Type B pancreatic cell (in vitro differentiated cells): Measurements from ENCODE around the gene PHACTR2. TPM values are rescaled to one million over a fixed set of nuclear protein-coding genes. Genes with fewer than 3 reads are reported as not detected.

Experiments used
- DNase-seq: peaks from one replicate; pipeline ENCODE4 v3.0.0; 2021; ENCODE audit warnings: mixed read lengths; ENCODE audit not compliant: unreplicated experiment; ENCODE audit errors: extremely low spot score
- H3K27ac Mint-ChIP-seq: 2 replicates; pipeline ENCODE4 v1.8.0; 2021; ENCODE audit warnings: mild to moderate bottlenecking, mixed read lengths
- H3K27me3 Mint-ChIP-seq: 2 replicates; pipeline ENCODE4 v1.8.0; 2021; ENCODE audit warnings: mixed read lengths
- H3K36me3 Mint-ChIP-seq: 2 replicates; pipeline ENCODE4 v1.8.0; 2021; ENCODE audit warnings: mixed read lengths
- H3K4me1 Mint-ChIP-seq: one replicate; pipeline ENCODE4 v1.8.0; 2021; ENCODE audit warnings: mixed read lengths; ENCODE audit not compliant: unreplicated experiment
- H3K4me3 Mint-ChIP-seq: 2 replicates; pipeline ENCODE4 v1.8.0; 2021; ENCODE audit warnings: mild to moderate bottlenecking, mixed read lengths
- H3K9me3 Mint-ChIP-seq: 2 replicates; pipeline ENCODE4 v1.8.0; 2021; ENCODE audit warnings: mixed read lengths
- total RNA-seq: library from RNA; stranded (reverse); gene quantifications from 2 replicates; pipeline ENCODE4 v1.2.1, GENCODE V29; 2021; ENCODE audit warnings: low replicate concordance
- TF ChIP-seq, protein P1 (sequence below): fragments of 200-600 bp; sonication (generic); conservative IDR thresholded peaks from 2 replicates; pipeline ENCODE4 v1.5.0; 2021; ENCODE audit warnings: antibody characterized with exemption, mild to moderate bottlenecking

The PHACTR2 gene
- total RNA-seq, 1 donor from 2014 or later: 59.2 TPM

DNA sequence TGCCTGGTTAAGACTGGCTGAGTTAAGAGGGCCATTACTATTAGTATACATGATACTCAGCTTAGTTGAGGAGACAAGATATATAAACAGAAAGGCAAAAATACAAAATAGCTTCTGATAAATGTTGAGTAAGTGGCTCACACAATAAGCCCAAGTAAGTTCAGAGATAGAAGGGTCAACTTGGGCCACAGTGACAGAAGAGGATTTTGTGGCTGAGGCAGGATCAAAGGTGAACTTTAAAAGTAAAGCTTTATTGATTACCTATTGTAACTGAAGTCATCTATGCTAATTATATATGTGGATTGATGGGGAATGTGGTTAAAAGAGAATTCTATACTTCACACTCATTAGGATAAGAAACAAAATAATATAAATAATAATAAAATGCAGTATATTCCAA lies 80.8 kb downstream of the PHACTR2 start:
- peaks cover 32% of the 10 kb centered on the region for H3K36me3 Mint-ChIP-seq
- peaks cover 7% of the 10 kb centered on the region for H3K4me1 Mint-ChIP-seq
- TF ChIP-seq, protein P1, sequence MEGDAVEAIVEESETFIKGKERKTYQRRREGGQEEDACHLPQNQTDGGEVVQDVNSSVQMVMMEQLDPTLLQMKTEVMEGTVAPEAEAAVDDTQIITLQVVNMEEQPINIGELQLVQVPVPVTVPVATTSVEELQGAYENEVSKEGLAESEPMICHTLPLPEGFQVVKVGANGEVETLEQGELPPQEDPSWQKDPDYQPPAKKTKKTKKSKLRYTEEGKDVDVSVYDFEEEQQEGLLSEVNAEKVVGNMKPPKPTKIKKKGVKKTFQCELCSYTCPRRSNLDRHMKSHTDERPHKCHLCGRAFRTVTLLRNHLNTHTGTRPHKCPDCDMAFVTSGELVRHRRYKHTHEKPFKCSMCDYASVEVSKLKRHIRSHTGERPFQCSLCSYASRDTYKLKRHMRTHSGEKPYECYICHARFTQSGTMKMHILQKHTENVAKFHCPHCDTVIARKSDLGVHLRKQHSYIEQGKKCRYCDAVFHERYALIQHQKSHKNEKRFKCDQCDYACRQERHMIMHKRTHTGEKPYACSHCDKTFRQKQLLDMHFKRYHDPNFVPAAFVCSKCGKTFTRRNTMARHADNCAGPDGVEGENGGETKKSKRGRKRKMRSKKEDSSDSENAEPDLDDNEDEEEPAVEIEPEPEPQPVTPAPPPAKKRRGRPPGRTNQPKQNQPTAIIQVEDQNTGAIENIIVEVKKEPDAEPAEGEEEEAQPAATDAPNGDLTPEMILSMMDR: no peak
- peaks cover 5% of the 10 kb centered on the region for H3K27me3 Mint-ChIP-seq
- H3K9me3 Mint-ChIP-seq: peaks cover 4% of the 10 kb centered on the region
- no peak overlapping the region for H3K27ac Mint-ChIP-seq
- H3K4me3 Mint-ChIP-seq: no peak overlapping the region
- DNase-seq: no peak

- peaks cover 7% of the 10 kb centered on the region for H3K4me1 Mint-ChIP-seq
- peaks cover 5% of the 10 kb centered on the region for H3K27me3 Mint-ChIP-seq
- H3K36me3 Mint-ChIP-seq: peaks cover 28% of the 10 kb centered on the region
- DNase-seq: no peak
- TF ChIP-seq, protein P1: no peak
- H3K27ac Mint-ChIP-seq: no peak overlapping the region
- no peak overlapping the region for H3K4me3 Mint-ChIP-seq
- peaks cover 4% of the 10 kb centered on the region for H3K9me3 Mint-ChIP-seq
Measured at GRCh38 chr6:143759666-143760065, 81.9 kb downstream of the PHACTR2 start.

GRCh38 chr6:143761074-143761473 lies 83.3 kb downstream of the PHACTR2 start:
- TF ChIP-seq, protein P1: no peak
- peaks cover 18% of the 10 kb centered on the region for H3K36me3 Mint-ChIP-seq
- H3K9me3 Mint-ChIP-seq: peaks cover 4% of the 10 kb centered on the region
- H3K27ac Mint-ChIP-seq: no peak overlapping the region
- H3K4me1 Mint-ChIP-seq: peaks cover 7% of the 10 kb centered on the region
- H3K27me3 Mint-ChIP-seq: peaks cover 5% of the 10 kb centered on the region
- no peak for DNase-seq
- H3K4me3 Mint-ChIP-seq: no peak overlapping the region

GRCh38 chr6:143762126-143762525 lies 84.4 kb downstream of the PHACTR2 start:
- H3K9me3 Mint-ChIP-seq: peaks cover 4% of the 10 kb centered on the region
- peaks cover 7% of the 10 kb centered on the region for H3K4me1 Mint-ChIP-seq
- H3K4me3 Mint-ChIP-seq: no peak overlapping the region
- H3K27me3 Mint-ChIP-seq: peaks cover 5% of the 10 kb centered on the region
- H3K27ac Mint-ChIP-seq: no peak overlapping the region
- TF ChIP-seq, protein P1: no peak
- peaks cover 24% of the 10 kb centered on the region for H3K36me3 Mint-ChIP-seq
- DNase-seq: no peak

DNA sequence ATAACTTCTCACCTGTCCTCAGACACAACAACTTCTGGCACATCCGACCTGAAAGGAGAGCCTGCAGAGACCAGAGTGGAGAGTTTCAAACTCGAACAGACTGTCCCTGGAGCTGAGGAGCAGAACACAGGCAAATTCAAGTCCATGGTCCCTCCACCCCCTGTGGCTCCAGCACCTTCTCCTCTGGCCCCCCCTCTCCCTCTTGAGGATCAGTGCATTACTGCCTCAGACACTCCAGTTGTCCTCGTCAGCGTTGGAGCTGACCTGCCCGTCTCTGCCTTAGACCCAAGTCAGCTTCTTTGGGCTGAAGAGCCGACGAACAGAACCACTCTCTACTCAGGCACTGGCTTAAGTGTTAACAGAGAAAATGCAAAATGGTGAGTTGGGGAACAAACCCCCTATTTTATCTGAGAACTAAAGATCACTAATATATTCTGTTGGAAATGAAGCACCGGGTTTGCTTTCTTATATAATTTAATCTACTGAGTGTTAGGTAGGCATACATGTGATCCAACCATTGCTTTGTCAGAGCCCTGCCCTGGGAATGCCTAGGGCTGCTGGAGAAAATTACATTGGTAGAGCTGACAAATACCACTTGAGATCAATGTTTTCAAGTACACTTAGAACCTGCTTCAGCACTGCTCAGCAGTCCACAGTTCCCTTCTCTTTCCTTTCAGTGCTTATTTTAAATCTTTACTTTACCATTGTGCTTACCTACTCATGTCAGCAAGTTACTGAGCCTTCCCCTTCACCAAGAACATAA lies 87.8 kb downstream of the PHACTR2 start:
- Mint-ChIP-seq H3K27me3 (peaks cover 5% of the 10 kb centered on the region), H3K36me3 (peaks cover 37% of the 10 kb centered on the region), H3K9me3 (no peaks in the 10 kb centered on the region)

More for the DNA sequence above, 87.8 kb downstream of the PHACTR2 start:
- H3K4me3 Mint-ChIP-seq: no peak overlapping the region
- TF ChIP-seq, protein P1: no peak
- DNase-seq: no peak
- H3K27ac Mint-ChIP-seq: no peak overlapping the region
- no peaks in the 10 kb centered on the region for H3K4me1 Mint-ChIP-seq
